ENCODE results near the gene CRB3.

GRCh38 chr19:6514926-6515544 lies 51.0 kb downstream of the CRB3 start:
- TF ChIP-seq POLR2AphosphoS5 (IDR thresholded peaks at IDR 0.05; ENCODE audit: low read depth, low read length) (no peak), REST (IDR thresholded peaks at IDR 0.05; ENCODE audit: insufficient read depth in 1 of 2, low read depth in 2 of 2, low read length in 2 of 2) (no peak)
